Skeletal muscle tissue (tissue), 4 donors: ENCODE measurements around the gene DNAL4. TPM values are rescaled to one million over a fixed set of nuclear protein-coding genes. Genes with fewer than 3 reads are reported as not detected.
A peak's percentile ranks its signal among the peaks of the same experiment; 100 is the strongest.

Experiments
- H3K27ac ChIP-seq: one replicate; pipeline ENCODE4 v1.7.0; 2013; ENCODE audit warnings: mild to moderate bottlenecking, low read depth, low read length, inconsistent platforms
- H3K27me3 ChIP-seq, 3 donors: one replicate each; pipeline ENCODE4 v1.7.0; 2013; ENCODE audit warnings: low read length in 3 of 3; ENCODE audit not compliant: control insufficient read depth in 3 of 3, insufficient read depth in 3 of 3
- H3K36me3 ChIP-seq, 3 donors: one replicate each; pipeline ENCODE4 v1.7.0; 2013; ENCODE audit warnings: low read length in 3 of 3; ENCODE audit not compliant: control insufficient read depth in 3 of 3, insufficient read depth in 3 of 3
- H3K4me1 ChIP-seq, 3 donors: one replicate each; pipeline ENCODE4 v1.7.0; 2013; ENCODE audit warnings: low read length in 3 of 3, mild to moderate bottlenecking in 3 of 3; ENCODE audit not compliant: control insufficient read depth in 3 of 3, insufficient read depth in 3 of 3
- H3K4me3 ChIP-seq, 3 donors: one replicate each; pipeline ENCODE4 v1.7.0; 2013; ENCODE audit warnings: low read length in 3 of 3
- H3K9ac ChIP-seq, 3 donors: one replicate each; pipeline ENCODE4 v1.7.0; 2013; ENCODE audit warnings: low read length in 3 of 3, mild to moderate bottlenecking in 3 of 3, moderate library complexity in 2 of 3, low read depth in 1 of 3
- H3K9me3 ChIP-seq, 3 donors: one replicate each; pipeline ENCODE4 v1.7.0; 2013; ENCODE audit warnings: low read length in 3 of 3; ENCODE audit not compliant: control insufficient read depth in 3 of 3
- total RNA-seq: library from RNA; depleted of rRNA; stranded (reverse); fragments of >200 nt; gene quantifications from one replicate; pipeline ENCODE4 v1.2.3, GENCODE V29; 2014
- donor health status: Osteomylitis.

Gene DNAL4
- total RNA-seq, 1 donor from 2014 or later = 12.0 TPM

DNA sequence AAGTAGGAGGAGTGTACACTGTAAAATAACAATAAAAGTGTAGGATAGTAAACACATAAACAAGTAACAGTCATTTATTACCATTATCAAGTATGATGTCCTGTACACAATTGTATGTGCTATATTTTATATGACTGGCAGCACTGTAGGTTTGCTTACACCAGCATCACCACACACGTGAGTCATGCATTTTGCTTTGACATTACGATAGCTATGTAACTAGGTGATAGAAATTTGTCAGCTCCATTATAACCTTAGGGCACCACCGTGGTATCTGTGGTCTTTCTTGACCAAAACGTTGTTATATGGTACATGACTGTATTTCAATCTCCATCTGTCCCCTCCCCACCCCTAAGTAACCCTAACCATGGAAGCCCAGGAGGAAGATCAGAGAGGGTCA is 1.1 kb downstream of the DNAL4 start:
- Histone ChIP-seq H3K36me3 (peaks cover 0 to 7% (median 7%) of the 10 kb centered on the region in 3 donors), H3K27ac (no peak overlapping the region), H3K4me3 (peak overlapping the region in 2 of 3 donors; percentile 82 to 87), H3K9ac (peak overlapping the region in 2 of 3 donors; percentile 85 to 86), H3K27me3 (peaks cover 3 to 8% (median 5%) of the 10 kb centered on the region in 3 donors), H3K4me1 (peaks cover 14 to 28% (median 18%) of the 10 kb centered on the region in 3 donors), H3K9me3 (no peaks in the 10 kb centered on the region)

DNA sequence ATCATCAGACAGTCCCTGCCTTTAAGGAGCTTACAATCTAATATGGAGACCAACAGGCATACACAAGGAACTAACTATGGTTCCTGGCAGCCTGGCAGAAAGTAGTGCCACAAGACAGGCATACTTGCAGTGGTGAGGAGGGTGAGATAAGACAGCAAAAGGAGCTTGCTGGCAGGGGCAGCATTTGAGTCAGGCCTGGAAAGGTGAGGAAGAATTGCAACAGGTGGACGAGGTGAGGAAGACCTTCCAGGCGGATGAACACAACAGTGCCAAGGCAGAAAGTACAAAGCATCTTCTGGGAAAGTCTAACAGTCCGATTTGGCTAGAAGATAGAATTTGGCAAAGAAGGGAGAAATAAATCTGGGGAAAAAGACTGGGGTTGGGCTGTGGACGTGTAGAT is 4.3 kb downstream of the DNAL4 start:
- H3K4me1 ChIP-seq = peaks cover 16 to 32% (median 18%) of the 10 kb centered on the region in 3 donors
- no peaks in the 10 kb centered on the region for H3K9me3 ChIP-seq
- no peak overlapping the region for H3K27ac ChIP-seq
- H3K9ac ChIP-seq = no peak overlapping the region
- H3K4me3 ChIP-seq = no peak overlapping the region
- H3K27me3 ChIP-seq = no peaks in the 10 kb centered on the region
- peaks cover 0 to 7% (median 7%) of the 10 kb centered on the region in 3 donors for H3K36me3 ChIP-seq

DNA sequence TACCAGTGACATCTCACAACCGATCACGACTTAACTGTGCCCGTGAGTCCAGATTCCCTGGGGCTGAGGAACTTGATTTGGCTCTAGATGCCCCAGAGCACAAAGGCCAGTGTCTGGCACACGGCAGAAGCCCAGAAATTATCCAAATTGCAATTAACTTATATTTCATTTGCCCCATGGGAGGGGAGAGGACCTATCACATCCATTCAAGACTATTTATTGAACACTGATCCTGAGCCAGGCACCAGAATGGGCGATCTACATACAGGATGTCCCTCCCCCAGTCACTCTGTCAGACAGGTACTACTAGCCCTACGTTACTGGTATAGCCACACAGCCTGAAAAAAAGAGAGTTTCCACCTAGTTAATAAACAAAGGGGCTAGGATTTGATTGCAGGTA is 5.1 kb downstream of the DNAL4 start:
- H3K4me1 ChIP-seq = peaks cover 14 to 28% (median 16%) of the 10 kb centered on the region in 3 donors

DNA sequence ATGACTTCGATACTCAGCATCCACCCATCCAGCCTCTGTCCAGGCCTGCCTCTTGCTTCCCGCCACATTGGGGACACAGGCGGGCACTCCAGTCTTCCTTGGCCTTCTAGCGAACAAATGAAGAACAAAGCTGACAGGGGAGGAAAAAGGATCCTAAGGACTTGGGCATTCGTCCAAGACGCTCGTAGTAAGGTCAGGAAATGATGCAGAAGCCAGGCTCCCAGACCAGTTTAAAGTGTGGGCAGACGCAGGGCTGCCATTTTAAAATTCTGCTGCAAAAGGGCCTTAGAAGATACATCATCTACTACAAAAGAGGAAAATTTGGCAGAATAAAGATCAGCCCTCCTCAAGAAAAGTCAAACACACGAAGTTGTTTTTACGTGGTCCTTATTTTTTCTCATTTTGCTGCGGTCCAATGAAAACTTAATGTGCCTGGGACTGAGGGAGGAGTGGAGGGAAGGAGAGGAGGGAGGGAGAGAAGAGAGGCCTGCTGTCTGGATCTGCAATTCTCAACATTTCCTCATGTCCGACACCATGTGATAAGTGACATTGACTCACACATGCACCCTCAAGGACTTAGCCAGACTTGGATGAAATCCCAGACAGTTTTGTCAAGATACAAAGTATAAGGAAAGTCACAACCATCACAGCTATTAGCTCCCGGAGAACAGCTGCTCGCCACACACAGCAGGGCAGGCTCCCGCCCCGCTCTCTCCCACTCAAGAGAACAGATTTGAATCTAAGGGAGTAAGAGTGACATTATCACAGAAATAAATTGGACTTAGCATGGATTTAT is 5.7 kb downstream of the DNAL4 start:
- Histone ChIP-seq H3K36me3 (peaks cover 0 to 7% (median 7%) of the 10 kb centered on the region in 3 donors), H3K9ac (peak overlapping the region in 2 of 3 donors; percentile 4 to 12), H3K4me1 (peaks cover 11 to 24% (median 13%) of the 10 kb centered on the region in 3 donors), H3K9me3 (no peaks in the 10 kb centered on the region), H3K4me3 (no peak overlapping the region), H3K27ac (peak overlapping the region; percentile 48), H3K27me3 (no peaks in the 10 kb centered on the region)

More for the DNA sequence above, 5.1 kb downstream of the DNAL4 start:
- Histone ChIP-seq H3K36me3 (peaks cover 0 to 7% (median 7%) of the 10 kb centered on the region in 3 donors), H3K27me3 (no peaks in the 10 kb centered on the region), H3K9me3 (no peaks in the 10 kb centered on the region), H3K27ac (peak overlapping the region; percentile 48), H3K4me3 (no peak overlapping the region), H3K9ac (peak overlapping the region in 2 of 3 donors; percentile 4 to 12)

DNA sequence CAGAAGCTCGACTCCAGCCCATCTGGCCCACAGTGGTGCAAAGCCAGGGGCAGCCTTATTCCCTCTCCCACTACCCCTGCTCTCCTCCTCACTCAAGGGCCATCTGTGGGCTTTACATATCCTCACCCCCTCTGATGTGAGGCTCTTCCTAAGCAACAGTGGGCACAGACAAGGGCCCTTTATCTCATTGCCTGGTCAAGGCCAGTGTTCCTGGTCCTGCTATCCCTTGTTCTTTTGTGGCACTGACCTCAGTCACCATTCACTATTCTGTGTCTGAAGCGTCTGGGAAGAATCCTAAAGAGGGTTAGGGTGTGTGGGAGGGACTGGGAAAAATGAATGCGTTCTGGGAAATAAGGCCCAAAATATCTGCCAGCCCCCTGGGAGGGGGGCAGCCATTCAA is 7.3 kb downstream of the DNAL4 start:
- no peaks in the 10 kb centered on the region for H3K9me3 ChIP-seq
- no peak overlapping the region for H3K27ac ChIP-seq
- no peak overlapping the region for H3K9ac ChIP-seq
- H3K27me3 ChIP-seq = no peaks in the 10 kb centered on the region
- H3K4me1 ChIP-seq = peaks cover 9 to 17% (median 12%) of the 10 kb centered on the region in 3 donors
- peaks cover 4 to 9% (median 7%) of the 10 kb centered on the region in 3 donors for H3K36me3 ChIP-seq
- H3K4me3 ChIP-seq = no peak overlapping the region

DNA sequence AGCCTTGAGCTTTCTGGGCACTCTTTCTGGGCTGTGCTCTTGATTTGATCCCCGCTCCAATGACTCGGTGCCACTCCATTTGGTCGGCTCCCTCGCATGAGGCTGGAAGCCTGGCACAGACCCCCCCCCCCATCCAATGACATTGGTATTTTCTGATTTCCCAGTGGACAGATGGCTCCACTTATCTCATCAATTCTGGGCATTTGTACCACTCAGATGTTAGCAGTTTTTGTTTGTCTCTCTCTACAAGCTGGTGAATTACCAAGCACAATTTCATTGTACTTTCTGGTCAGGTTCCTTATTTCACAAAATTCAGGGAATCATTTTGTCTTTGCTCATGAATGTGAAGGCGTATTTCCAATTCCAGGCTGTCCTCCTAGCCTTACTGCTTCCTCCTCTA is 9.1 kb downstream of the DNAL4 start:
- no peak overlapping the region for H3K27ac ChIP-seq
- H3K36me3 ChIP-seq = peaks cover 8 to 10% (median 10%) of the 10 kb centered on the region in 3 donors
- no peaks in the 10 kb centered on the region for H3K27me3 ChIP-seq
- H3K9me3 ChIP-seq = no peaks in the 10 kb centered on the region
- no peak overlapping the region for H3K9ac ChIP-seq
- H3K4me1 ChIP-seq = peaks cover 9 to 25% (median 17%) of the 10 kb centered on the region in 3 donors
- H3K4me3 ChIP-seq = no peak overlapping the region

DNA sequence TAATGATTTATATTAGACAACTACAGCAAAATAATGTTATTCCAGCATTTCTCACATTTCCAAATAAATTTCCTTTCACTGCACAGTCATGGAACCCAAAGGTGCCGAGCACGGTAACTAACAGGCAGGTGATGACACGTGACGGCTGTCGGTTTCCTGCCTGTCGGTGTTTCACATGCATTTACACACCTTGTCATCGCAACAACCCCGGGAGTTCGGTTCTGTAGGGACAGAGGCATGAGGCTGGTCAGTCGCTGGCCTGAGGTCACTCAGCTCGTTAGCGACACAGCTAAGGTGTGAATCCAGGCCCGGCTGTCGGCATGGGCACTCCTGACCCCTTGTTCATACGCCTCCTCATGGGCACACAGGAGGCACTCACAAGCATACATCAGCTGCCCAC is 9.9 kb downstream of the DNAL4 start:
- no peak overlapping the region for H3K27ac ChIP-seq
- no peaks in the 10 kb centered on the region for H3K9me3 ChIP-seq
- peaks cover 9 to 24% (median 16%) of the 10 kb centered on the region in 3 donors for H3K4me1 ChIP-seq
- peaks cover 10 to 11% (median 10%) of the 10 kb centered on the region in 3 donors for H3K36me3 ChIP-seq
- H3K27me3 ChIP-seq = no peaks in the 10 kb centered on the region
- no peak overlapping the region for H3K9ac ChIP-seq
- no peak overlapping the region for H3K4me3 ChIP-seq

DNA sequence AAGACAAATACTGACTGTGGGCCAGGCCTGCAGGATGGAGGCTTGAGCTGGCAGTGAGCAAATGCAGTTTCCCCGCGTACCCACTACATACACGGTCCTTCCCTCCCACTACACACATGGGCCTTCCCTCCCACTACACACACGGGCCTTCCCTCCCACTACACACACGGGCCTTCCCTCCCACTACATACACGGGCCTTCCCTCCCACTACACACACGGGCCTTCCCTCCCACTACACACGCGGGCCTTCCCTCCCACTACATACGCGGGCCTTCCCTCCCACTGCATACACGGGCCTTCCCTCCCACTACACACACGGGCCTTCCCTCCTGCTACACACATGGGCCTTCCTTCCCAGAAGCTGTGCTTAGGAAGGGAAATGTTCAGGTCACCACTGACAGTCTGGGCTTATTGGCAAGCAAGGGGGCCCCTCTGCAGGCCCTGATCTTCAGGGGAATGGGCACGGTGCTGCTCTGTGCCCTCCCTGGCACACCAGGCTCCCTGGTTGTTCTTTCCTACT is 10.8 kb downstream of the DNAL4 start:
- H3K4me1 ChIP-seq = peaks cover 6 to 15% (median 9%) of the 10 kb centered on the region in 3 donors
- no peaks in the 10 kb centered on the region for H3K27me3 ChIP-seq
- H3K9ac ChIP-seq = no peak overlapping the region
- no peak overlapping the region for H3K4me3 ChIP-seq
- H3K36me3 ChIP-seq = peaks cover 10 to 16% (median 11%) of the 10 kb centered on the region in 3 donors
- H3K9me3 ChIP-seq = no peaks in the 10 kb centered on the region
- no peak overlapping the region for H3K27ac ChIP-seq

DNA sequence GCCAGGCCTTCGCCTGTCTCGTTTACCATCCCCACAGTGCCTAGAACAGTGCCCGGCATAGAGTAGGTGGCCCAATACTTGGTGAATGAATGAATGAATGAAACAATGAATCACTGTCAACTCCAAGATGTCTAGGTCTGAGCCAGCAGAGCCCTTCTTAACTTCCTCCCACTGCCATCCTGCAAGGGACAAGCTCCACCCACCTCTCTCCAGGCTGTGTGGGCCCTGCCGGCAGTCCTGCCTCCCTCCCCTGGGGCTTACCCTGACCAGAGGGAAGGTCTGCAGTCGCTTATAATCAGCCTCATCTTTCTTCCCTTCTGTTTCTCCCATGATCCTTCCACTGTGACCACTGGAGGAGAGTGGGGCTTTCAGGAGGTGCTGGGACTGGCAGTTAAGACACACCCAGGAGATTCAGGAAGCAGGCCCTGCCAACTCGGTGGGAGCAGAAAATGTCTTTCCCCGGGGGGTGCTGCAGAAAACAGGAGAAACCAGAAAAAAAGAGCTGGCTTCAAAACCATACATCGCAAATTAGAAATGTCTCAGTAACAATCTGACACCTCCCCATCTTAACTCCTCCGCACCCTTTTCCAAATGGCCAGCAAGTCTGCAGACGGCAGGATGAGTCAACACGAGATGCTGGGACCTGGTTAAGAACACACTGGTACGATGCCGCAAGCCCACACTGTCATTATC is 11.4 kb downstream of the DNAL4 start:
- no peak overlapping the region for H3K4me3 ChIP-seq
- peaks cover 3 to 15% (median 6%) of the 10 kb centered on the region in 3 donors for H3K4me1 ChIP-seq
- H3K36me3 ChIP-seq = peaks cover 10 to 16% (median 11%) of the 10 kb centered on the region in 3 donors
- no peaks in the 10 kb centered on the region for H3K9me3 ChIP-seq
- H3K27me3 ChIP-seq = no peaks in the 10 kb centered on the region
- H3K27ac ChIP-seq = no peak overlapping the region
- H3K9ac ChIP-seq = no peak overlapping the region
